Astrocyte of the hippocampus (primary cell): Measurements from ENCODE around the gene NPEPL1.
"Not testable (repeated sequence)": the region's sequence is repeated elsewhere in the genome, so short reads cannot be mapped to it uniquely, and the experiment has no call there.

Experiments used
- DNase-seq: peaks from one replicate; pipeline ENCODE4 v3.0.0; 2011; ENCODE audit warnings: low read depth, low spot score

NPEPL1 gene

DNA sequence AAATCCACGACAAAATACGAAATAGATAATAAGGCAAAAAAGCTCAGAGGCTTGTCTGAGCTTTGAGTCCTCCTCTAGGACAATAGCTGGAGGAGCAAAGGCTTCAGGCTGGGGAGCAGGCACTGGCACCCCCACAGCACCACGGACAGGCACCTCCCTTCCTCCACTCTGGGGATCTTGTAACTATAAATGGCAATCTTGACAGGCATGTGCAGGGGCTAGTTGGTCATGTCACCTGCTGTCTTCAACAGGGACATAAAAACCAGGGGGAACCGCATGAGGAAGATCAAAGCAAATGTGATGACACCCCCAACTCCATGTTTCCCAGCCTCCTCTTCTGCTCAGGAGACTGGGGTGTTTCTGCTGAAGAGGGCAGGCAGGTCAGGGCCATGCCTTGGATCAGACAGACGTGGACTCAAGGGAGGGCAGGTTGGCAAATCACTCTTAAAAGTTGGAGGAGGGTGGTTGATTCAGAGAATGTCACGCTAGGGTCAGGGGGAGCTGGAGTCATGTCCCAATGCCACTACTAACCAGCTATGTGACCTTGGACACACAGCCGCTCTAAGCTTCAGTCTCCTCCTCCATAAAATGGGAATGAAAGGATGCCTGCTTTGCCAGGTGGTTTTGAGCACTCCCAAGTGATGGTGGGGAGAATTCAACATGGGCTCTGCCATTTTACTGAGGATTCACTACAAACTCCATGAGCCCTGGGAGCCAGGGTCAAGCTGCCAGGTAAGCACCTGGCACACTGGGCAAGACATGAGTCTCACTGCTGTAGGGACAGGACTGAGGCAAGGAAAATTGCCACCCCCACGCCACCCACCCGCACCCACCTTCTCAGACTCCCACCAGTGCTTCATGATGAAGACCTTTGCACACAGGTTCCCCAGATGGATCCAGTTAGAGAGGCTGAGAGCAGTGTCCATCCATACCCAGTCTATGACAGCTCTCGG, 48.0 kb downstream of the NPEPL1 start:
- DNase-seq: no peak

- no peak for DNase-seq
These were observed 48.8 kb downstream of the NPEPL1 start for GRCh38 chr20:58741384-58741783.

- DNase-seq: no peak
These were observed 50.3 kb downstream of the NPEPL1 start for GRCh38 chr20:58742668-58743566.

GRCh38 chr20:58743929-58744534, 51.4 kb downstream of the NPEPL1 start:
- no peak for DNase-seq

GRCh38 chr20:58744836-58745235, 52.2 kb downstream of the NPEPL1 start:
- no peak for DNase-seq

DNA sequence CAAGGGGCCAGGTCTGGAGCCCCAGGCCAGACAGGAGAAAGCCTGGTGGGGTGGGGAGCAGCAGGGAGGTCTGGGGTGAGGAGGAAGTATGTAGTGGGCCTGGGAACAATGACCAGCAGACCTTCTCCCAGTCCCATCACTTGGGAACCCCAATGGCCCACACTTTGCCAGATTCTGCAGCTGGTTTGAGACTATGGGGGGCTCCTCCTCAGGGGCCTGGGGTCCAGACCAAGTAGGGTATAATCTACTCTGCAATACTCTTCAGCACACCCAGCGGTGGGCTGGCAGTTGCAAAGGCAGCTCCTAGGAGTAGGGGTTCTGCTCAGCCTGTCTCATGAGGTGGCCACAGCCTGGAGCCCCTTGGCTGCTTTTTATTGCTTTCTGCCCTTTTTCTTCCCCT, 52.8 kb downstream of the NPEPL1 start:
- no peak for DNase-seq

GRCh38 chr20:58746620-58747019, 54.0 kb downstream of the NPEPL1 start:
- DNase-seq: peak; percentile 4

GRCh38 chr20:58747211-58747610, 54.6 kb downstream of the NPEPL1 start:
- no peak for DNase-seq

- no peak for DNase-seq
These were observed 56.0 kb downstream of the NPEPL1 start for GRCh38 chr20:58748618-58749017.

- DNase-seq: no peak
These were observed 56.6 kb downstream of the NPEPL1 start for GRCh38 chr20:58749098-58749769.

- no peak for DNase-seq
These were observed 57.4 kb downstream of the NPEPL1 start for GRCh38 chr20:58749979-58750378.

- not testable (repeated sequence) for DNase-seq
These were observed 58.1 kb downstream of the NPEPL1 start for GRCh38 chr20:58750706-58751105.

- DNase-seq: no peak
These were observed 59.4 kb downstream of the NPEPL1 start for GRCh38 chr20:58751979-58752378.

DNA sequence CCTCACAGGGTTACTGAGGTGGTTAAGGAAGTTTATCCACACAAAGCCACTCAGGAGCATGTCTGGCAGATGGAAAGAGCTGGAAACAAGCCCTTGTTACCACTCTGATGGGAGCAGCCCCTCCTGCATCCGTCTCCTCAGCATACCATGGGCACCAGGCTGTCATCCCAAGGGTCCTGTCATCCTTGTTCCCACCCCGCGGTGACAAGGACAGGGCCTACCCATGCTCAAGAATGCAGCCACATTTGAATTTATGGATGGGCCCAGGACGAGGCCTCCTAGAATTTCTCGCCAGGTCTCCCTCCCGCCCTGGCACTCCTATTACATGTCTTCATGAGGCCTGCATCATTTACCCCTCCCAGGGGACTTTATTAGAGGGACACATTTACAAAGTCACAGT, 60.0 kb downstream of the NPEPL1 start:
- no peak for DNase-seq

- DNase-seq: no peak
These were observed 60.8 kb downstream of the NPEPL1 start for GRCh38 chr20:58753267-58753921.

DNA sequence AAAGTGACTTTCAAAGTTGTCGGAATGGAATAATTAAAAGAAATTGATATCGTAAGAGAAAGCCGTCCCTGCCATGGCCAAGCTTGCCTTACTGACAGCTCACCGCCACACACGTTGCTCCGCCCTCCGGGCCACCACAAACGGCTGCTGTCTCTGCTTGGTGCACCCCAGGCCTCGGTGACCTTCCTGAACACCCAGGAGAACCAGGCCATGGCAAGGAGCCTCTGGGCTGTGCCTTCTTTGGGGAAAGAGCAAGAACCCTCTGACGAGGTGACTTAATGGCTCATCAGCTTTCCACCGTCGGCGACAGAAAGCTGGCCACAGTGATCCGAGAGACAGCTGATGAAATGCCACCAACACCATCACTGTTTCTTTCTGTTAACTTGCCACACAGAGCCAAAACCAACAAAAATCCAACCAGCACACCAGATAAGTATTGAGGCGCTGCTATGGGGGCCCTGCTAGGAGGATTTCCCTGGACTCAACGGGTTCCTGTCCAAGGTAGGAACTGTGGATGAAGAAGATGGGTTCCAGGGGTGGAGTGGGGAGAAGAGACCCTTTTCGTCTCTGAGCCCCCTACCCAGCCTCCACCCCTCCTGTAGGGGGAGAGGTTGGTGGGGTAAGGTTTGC, 61.4 kb downstream of the NPEPL1 start:
- DNase-seq: no peak

DNA sequence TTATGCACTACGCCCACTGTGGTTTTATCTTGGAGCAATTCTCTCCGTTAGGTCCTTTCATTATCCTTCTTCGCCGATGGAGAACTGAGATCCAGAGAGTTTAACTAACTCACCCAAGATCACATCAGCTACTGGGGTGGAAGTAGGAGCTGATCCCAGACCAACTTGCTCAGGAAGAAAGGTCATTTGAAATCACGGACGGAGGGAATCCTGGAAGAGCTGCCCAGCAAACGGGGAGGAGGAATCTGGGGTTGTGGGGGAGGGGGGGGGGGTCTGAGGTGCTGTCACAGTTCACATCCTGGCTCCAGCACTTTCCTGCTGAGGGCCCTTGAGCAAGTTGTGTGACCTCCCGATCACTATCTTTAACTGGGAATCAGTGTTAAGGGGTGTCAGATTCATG, 62.0 kb downstream of the NPEPL1 start:
- DNase-seq: no peak

DNA sequence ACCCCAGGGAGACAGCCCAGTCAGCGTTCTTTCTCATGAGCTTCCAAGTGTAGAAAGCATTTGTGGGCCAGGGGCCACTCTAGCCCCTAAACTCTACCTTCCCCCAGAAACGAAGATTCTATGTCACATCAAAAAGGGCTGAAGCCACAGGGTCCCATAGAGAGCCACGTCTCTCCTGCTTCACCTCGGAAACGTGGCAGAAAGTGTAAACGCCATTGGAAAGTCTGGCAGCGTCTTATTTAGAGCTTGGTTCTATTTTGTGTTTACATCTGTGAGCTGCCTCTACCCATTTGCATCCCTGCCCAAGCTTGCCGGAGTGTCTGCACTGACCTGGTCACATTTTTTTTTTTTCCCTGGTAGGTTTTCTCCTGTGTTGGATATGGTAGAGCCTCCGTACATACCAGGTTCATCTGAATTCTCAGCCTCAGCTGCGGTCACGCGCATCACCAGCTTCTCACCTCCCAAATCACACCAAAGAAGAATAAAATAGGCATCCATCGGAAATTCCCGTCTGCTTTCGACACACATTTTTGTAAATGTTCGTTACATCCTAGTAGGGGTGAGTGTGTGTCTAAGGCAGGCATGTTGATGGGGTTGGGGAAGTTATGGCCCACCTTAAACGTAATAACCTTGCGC, 62.6 kb downstream of the NPEPL1 start:
- DNase-seq: no peak

DNA sequence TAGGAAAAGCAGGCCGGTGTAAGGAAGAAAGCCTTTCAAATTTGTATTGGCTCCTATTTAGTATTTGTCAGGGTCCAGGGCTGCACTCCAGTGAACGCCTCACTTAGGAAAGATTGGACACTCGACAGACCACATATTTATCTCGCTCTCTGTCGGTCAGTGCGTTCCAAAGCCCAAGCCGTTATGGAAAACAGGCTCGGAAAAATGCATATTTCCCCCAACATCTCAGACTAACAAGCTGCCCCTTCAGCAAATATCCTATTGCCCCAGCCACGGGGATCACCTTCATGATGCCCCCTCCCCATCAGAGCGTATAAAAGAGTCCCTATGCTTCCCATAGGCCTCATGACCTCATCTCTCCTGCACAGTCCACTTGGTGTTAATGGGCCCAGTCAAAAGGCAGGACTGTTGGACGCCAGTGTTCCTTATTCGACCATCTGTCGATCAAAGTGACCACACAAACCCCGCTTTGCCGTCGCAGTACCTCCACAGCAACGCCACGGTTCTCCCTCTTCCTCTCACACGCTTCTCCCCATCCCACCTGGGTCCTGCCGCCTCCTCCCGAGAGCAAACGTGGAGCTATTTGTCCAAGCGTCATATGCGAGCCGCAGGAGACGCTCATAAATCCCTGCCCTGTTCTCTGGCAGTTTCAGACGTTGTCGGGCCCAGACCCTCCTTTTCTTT, 63.3 kb downstream of the NPEPL1 start:
- no peak for DNase-seq

GRCh38 chr20:58756450-58756775, 63.8 kb downstream of the NPEPL1 start:
- no peak for DNase-seq
